NCI-H460 (cell line): ENCODE results near the gene ALK. TPM values are rescaled to one million over a fixed set of nuclear protein-coding genes. Genes with fewer than 3 reads are reported as not detected.

ENCODE experiments used
- DNase-seq: peaks from one replicate; pipeline ENCODE4 v3.0.0-alpha.2; 2016; ENCODE audit warnings: low read depth; ENCODE audit errors: extremely low read depth
- total RNA-seq: library from RNA; depleted of rRNA; stranded (reverse); fragments of >200 nt; shearing (Covaris generic); gene quantifications from 2 replicates; pipeline ENCODE4 v1.2.3, GENCODE V29; 2014

ALK gene
- total RNA-seq, 1 experiment from 2014 or later: 0.02 TPM

- no peak for DNase-seq
Measured at GRCh38 chr2:29242621-29243375, 678.6 kb downstream of the ALK start.

- no peak for DNase-seq
Measured at GRCh38 chr2:29241955-29242565, 679.3 kb downstream of the ALK start.

GRCh38 chr2:29241341-29241740, 680.0 kb downstream of the ALK start:
- no peak for DNase-seq

GRCh38 chr2:29240601-29241000, 680.8 kb downstream of the ALK start:
- DNase-seq: no peak

- DNase-seq: no peak
Measured at GRCh38 chr2:29239209-29239960, 682.0 kb downstream of the ALK start.

- DNase-seq: peak; percentile 51
Measured at GRCh38 chr2:29238497-29238896, 682.9 kb downstream of the ALK start.

GRCh38 chr2:29236074-29236473, 685.3 kb downstream of the ALK start:
- no peak for DNase-seq

GRCh38 chr2:29235411-29235810, 686.0 kb downstream of the ALK start:
- DNase-seq: no peak

GRCh38 chr2:29233428-29233827, 688.0 kb downstream of the ALK start:
- DNase-seq: no peak

- no peak for DNase-seq
Measured at GRCh38 chr2:29232041-29232440, 689.3 kb downstream of the ALK start.

GRCh38 chr2:29229640-29230039, 691.7 kb downstream of the ALK start:
- no peak for DNase-seq

GRCh38 chr2:29228947-29229346, 692.4 kb downstream of the ALK start:
- no peak for DNase-seq

- DNase-seq: no peak
Measured at GRCh38 chr2:29227935-29228675, 693.3 kb downstream of the ALK start.

- DNase-seq: no peak
Measured at GRCh38 chr2:29226808-29227207, 694.6 kb downstream of the ALK start.

- no peak for DNase-seq
Measured at GRCh38 chr2:29226375-29226774, 695.0 kb downstream of the ALK start.

- DNase-seq: no peak
Measured at GRCh38 chr2:29225814-29226213, 695.6 kb downstream of the ALK start.

- no peak for DNase-seq
Measured at GRCh38 chr2:29224693-29225551, 696.5 kb downstream of the ALK start.

- DNase-seq: no peak
Measured at GRCh38 chr2:29223851-29224692, 697.3 kb downstream of the ALK start.

GRCh38 chr2:29223257-29223656, 698.1 kb downstream of the ALK start:
- DNase-seq: no peak
